ENCODE results near the gene MAGI2. TPM values are rescaled to one million over a fixed set of nuclear protein-coding genes. Genes with fewer than 3 reads are reported as not detected.

MAGI2 gene
- polyA plus RNA-seq, 3 donors from 2014 or later, result not detected

DNA sequence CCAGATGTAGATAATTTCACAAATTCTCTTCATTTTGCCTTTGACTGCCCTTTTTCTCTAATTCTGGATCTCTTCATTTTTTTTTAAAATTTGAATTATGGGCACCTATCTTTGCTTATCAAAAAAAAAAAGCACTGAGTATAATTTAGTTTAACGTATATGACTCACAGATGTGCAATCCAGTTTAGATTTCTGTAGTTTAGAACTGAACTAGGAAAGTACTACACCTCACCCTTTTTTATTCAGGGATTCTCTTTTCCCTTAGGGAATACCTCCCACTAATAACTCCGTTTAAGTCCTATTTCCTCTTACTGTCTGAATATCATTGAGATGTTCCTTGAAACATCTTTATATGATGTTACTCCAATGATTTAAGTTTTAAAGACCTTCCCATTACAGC is 665.0 kb downstream of the MAGI2 start:
- DNase-seq, result no peak
- no peak overlapping the region for H3K4me3 Mint-ChIP-seq

DNA sequence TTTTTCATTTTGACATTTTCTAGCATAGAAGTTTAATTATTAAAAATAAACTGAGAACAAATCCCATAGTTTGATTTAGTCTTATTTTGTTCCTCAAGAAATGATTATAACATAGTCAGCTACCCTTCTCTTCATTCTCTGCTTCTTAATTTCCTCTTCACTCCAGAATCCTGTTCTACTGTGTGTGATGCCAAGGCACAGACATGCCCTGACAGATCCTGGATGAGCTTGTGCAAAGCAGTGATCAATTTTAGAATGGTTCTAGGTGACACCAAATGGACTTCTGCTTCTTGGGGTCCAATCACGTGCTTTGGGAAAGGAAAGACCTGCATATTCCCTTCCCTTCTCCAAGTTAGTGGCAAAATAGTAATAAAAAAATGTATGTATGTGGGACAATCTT is 665.6 kb downstream of the MAGI2 start:
- no peak for DNase-seq
- Mint-ChIP-seq H3K9me3 (peaks cover 4 to 54% (median 16%) of the 10 kb centered on the region in 6 donors), H3K4me1 (no peaks in the 10 kb centered on the region), H3K27me3 (ENCODE audit: low read depth in 3 of 3) (no peaks in the 10 kb centered on the region), H3K36me3 (peaks cover 0 to 5% (median 0%) of the 10 kb centered on the region in 3 donors), H3K27ac (no peak overlapping the region), H3K4me3 (no peak overlapping the region)

More for the DNA sequence above, 665.0 kb downstream of the MAGI2 start:
- Mint-ChIP-seq H3K4me1 (no peaks in the 10 kb centered on the region), H3K27me3 (ENCODE audit: low read depth in 3 of 3) (no peaks in the 10 kb centered on the region), H3K36me3 (peaks cover 0 to 5% (median 0%) of the 10 kb centered on the region in 3 donors), H3K9me3 (peaks cover 4 to 54% (median 16%) of the 10 kb centered on the region in 6 donors), H3K27ac (no peak overlapping the region)

DNA sequence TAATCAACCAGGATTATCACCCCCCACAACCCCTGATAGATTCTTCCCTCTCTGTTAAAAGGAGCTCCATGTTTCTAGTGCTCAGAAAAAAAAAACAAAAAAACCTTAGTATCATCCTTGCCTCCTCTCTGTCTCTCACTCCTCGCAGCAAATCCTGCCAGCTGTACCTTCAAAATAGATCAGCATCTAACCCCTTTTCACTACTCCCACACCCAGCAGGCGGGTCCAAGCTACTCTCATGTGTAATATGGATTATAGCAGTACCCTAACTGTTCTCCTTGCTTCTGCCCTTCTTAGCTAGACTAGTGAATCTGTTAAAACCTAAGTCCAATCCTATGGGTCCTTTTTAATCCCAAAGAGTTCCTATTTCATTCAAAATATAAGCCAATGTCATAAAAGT is 667.4 kb downstream of the MAGI2 start:
- H3K4me3 Mint-ChIP-seq, result no peak overlapping the region
- H3K4me1 Mint-ChIP-seq, result no peaks in the 10 kb centered on the region
- no peaks in the 10 kb centered on the region for H3K27me3 Mint-ChIP-seq (ENCODE audit: low read depth in 3 of 3)
- peaks cover 4 to 55% (median 21%) of the 10 kb centered on the region in 6 donors for H3K9me3 Mint-ChIP-seq
- no peak overlapping the region for H3K27ac Mint-ChIP-seq
- DNase-seq, result no peak
- H3K36me3 Mint-ChIP-seq, result peaks cover 0 to 5% (median 0%) of the 10 kb centered on the region in 3 donors

DNA sequence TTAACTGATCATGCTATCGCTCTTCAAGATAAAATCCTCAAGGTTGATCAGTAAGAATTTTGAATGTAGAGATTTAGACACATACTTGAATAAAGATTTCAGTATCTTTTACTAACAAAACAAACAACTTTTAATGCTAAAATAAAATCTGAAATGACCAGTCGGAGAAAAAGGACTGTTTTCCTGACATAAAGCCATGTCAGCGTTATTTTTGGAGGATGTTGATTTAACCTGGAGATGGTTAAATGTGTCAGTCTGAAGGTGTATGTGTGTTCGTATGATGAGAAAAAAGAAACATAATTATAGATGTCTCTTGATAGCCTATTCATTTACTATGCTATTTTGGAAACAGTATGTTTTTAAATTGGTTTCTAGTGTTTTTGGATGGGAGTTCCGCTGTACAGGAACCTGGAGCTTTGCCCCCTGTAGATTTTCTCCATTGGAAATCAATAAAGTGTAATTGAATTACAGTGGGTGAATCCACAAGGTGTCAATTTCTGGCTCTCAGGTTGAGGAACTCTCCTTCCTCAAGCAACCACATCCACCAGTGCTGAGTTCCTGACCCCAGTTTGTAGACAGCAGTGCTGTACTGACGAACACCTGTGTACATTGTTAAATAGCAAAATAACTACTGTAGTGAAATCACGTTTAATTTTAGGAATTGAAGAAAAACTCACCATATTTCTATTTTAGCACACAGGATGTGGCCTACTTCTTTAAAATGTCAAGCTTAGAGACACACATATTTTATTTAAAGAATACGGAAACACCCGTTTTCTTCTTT is 670.1 kb downstream of the MAGI2 start:
- H3K36me3 Mint-ChIP-seq, result peaks cover 0 to 8% (median 0%) of the 10 kb centered on the region in 3 donors
- DNase-seq, result no peak
- H3K4me3 Mint-ChIP-seq, result no peak overlapping the region
- no peak overlapping the region for H3K27ac Mint-ChIP-seq
- peaks cover 2 to 51% (median 18%) of the 10 kb centered on the region in 6 donors for H3K9me3 Mint-ChIP-seq
- H3K27me3 Mint-ChIP-seq (ENCODE audit: low read depth in 3 of 3), result no peaks in the 10 kb centered on the region
- H3K4me1 Mint-ChIP-seq, result no peaks in the 10 kb centered on the region

DNA sequence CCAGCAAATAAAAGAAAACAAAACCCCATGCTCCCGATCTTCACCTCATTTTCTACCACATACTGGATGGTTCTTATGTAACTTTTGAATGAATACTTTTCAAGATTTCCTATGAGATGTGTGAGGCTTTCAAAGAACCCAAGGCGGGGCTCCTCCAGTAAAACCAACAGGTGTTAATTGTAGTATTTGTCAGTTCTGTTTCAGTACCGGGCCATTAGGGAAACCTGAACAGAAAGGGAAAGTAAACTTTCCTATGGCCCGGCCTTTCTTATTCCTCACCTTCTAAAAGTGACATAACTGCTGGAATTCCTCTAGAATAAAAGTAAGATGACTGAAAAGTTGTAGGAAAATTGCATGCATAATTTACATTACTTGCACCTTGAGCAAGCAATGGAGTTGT is 672.9 kb downstream of the MAGI2 start:
- Mint-ChIP-seq H3K27ac (no peak overlapping the region), H3K4me3 (no peak overlapping the region), H3K9me3 (peaks cover 2 to 48% (median 9%) of the 10 kb centered on the region in 6 donors), H3K27me3 (ENCODE audit: low read depth in 3 of 3) (no peaks in the 10 kb centered on the region), H3K36me3 (peaks cover 0 to 3% (median 0%) of the 10 kb centered on the region in 3 donors), H3K4me1 (no peaks in the 10 kb centered on the region)
- DNase-seq, result no peak

DNA sequence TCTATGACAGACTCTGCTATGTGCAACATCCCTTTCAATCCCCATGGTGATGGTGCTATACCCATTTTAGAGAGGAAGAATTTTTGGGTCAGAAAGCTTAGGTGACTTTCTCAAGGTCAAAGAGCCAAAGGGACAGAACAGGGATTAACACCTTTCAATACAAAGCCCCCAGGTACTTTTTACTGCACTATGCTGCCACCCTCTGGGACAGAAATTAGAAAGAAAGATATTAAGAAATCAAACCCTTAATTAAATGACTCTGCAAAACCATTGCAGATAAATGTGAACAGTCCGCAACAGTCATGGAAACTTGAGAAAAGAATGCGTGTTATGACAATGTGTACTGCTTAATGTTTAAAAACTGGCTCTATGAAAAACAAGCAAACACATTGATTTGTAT is 673.7 kb downstream of the MAGI2 start:
- no peaks in the 10 kb centered on the region for H3K4me1 Mint-ChIP-seq
- H3K9me3 Mint-ChIP-seq, result peaks cover 2 to 51% (median 9%) of the 10 kb centered on the region in 6 donors
- H3K4me3 Mint-ChIP-seq, result no peak overlapping the region
- H3K36me3 Mint-ChIP-seq, result peaks cover 0 to 3% (median 0%) of the 10 kb centered on the region in 3 donors
- no peak overlapping the region for H3K27ac Mint-ChIP-seq
- no peak for DNase-seq
- no peaks in the 10 kb centered on the region for H3K27me3 Mint-ChIP-seq (ENCODE audit: low read depth in 3 of 3)

DNA sequence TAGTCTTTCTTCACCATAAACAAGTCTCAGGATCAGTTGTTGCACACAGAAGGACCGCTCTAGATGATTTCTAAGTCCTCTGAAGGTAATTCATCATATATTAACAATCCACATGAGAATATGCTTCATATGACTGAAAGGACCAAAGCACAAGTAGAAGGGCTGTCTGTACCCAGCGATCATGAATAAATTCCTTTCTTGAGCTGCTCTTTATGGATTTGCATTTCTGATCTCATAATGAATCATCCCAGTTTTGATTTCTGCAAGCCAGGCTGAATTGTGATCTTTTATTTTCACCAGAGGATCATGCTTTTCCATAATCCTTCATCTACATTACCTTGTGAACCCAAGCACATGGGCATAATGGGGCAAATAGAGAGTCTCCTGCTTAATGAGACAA is 675.6 kb downstream of the MAGI2 start:
- Mint-ChIP-seq H3K9me3 (peaks cover 4 to 53% (median 10%) of the 10 kb centered on the region in 6 donors), H3K4me1 (no peaks in the 10 kb centered on the region), H3K4me3 (no peak overlapping the region), H3K27ac (no peak overlapping the region), H3K27me3 (ENCODE audit: low read depth in 3 of 3) (no peaks in the 10 kb centered on the region), H3K36me3 (peaks cover 0 to 3% (median 0%) of the 10 kb centered on the region in 3 donors)
- no peak for DNase-seq

DNA sequence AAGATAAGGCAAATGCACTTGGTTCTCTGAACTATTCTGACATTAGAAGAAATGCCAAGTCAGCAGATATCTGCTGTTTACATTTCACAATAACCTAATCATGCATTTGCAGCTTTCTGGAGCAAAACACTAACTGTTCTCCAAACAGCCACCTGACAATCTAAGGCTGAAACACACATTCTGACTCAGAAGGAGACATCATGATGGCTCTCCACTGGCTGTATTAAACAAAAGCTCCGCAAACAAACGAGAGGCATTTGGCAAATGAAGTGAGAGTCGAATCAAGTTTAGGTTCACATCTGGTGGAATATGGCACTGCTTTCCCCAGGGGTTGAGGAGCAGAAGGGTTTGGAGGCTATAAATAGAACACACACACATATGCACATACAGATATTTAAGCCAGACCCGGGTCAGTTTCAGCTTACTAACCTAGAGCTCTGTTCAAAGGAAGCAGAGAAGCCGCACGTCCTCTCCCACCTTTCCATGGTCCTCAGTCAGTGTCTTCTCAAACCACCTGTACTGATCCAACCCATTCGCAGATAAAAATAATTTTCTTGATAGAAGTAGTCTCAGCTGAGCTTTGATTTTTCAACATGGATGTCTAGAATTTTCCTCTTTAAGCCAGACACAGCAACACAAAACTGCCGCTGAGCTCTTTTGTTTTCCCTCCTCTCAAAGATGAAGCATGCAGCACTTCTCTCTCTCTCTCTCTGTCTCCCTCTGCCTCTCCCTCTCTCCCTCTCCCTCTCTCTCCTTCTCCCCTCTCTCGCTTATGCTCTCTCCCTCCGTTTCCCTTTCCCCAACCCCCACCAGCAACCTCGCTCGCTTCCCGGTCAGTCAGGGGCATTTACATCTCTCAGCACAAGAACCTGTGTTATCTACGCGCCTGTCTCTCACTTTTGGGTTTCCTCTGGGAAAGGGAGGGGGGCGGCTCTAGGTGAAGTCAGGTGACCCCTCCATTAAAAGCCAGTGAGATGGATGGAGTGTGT is 682.8 kb downstream of the MAGI2 start:
- no peak for DNase-seq
- Mint-ChIP-seq H3K36me3 (no peaks in the 10 kb centered on the region), H3K27ac (no peak overlapping the region), H3K4me3 (no peak overlapping the region), H3K4me1 (no peaks in the 10 kb centered on the region), H3K9me3 (peaks cover 2 to 25% (median 10%) of the 10 kb centered on the region in 6 donors), H3K27me3 (ENCODE audit: low read depth in 3 of 3) (peaks cover 0 to 2% (median 0%) of the 10 kb centered on the region in 3 donors)

DNA sequence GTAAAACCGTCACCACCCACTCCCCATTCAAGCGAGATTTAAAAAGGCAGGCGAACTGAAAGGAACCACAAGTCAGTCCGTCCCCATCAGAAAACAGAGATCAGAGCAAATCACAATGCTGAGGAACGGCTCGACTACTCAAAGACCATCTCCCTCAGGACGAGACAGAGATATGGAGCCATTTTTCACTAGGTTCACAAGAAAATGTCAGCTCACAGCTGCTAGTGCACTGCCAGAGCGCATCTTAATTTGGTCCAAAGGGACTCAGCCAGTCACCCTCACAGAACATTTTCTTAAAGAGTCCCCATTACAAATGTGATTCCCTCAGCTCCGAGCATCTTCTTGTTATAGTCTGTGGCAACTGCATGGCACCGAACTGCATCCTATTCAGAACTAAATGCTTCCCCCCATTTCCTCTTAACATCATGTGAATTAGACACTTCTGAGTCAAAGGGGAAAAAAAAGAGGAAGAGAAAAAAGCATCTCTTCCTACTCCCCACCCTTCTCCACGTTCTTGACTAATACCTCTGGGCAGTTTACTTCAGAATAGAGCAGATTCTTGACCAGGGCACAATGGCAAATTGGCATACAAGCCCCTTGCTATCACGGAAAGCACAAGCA is 683.9 kb downstream of the MAGI2 start:
- Mint-ChIP-seq H3K27ac (no peak overlapping the region), H3K4me3 (no peak overlapping the region), H3K9me3 (peaks cover under 1 to 31% (median 12%) of the 10 kb centered on the region in 6 donors), H3K36me3 (no peaks in the 10 kb centered on the region), H3K4me1 (no peaks in the 10 kb centered on the region), H3K27me3 (ENCODE audit: low read depth in 3 of 3) (peaks cover 0 to 4% (median 0%) of the 10 kb centered on the region in 3 donors)
- DNase-seq, result no peak

DNA sequence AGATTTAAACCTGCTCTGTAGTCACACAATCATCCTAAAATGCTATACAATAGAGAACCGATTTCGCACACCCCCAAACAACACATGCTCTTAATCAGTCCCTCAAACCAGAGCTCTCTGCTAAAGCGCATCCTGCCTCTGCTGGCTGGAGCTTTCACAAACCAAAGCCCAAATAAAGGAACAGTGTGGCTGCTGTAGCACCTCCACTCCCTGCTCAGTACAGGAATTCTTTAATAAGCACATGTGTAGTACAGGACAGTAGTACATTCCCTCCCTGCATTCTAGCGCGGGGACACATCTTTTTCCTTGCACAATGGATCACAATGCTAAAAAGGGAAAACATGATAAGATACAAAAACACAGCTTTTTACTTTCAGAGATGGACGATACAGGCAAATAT is 684.6 kb downstream of the MAGI2 start:
- Mint-ChIP-seq H3K4me1 (no peaks in the 10 kb centered on the region), H3K9me3 (peaks cover 3 to 34% (median 12%) of the 10 kb centered on the region in 6 donors), H3K36me3 (no peaks in the 10 kb centered on the region), H3K4me3 (no peak overlapping the region), H3K27me3 (ENCODE audit: low read depth in 3 of 3) (peaks cover 0 to 4% (median 0%) of the 10 kb centered on the region in 3 donors), H3K27ac (no peak overlapping the region)
- no peak for DNase-seq

DNA sequence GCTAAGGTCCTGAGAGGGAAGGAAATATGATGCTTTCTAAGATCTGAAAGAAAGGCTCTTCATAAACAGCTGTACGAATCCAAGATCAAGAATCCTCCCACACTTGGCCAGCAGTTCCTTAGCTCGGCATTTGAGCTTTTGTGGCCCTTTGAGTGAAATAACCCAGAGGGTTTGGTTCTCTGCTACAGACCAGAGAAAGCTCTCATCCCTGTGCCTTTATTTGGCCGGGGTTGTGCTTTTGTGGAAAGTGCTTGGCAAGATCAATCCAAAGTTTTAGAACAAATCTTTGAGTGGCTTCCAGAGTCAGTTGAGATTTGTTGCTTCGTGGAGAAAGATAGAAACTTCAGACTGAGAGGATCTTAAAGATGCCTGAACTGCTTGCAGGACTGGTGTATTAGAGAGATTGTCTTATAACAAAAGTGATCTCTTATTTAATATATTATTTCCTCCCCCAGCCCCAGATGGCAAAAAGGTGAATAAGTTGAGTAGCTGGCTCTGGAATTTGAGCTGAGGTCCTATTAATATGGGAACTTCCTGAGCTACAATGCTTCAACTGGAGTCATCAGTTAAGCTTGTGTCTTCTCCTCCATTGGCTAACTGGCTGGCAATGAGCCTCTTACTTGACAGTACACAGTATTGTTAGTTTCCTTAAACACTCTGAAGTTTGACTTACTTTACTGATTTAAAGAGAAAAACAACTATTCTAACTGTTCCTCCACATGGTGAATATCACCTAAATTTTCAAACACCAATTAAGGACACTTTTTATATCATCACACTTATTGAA is 687.3 kb downstream of the MAGI2 start:
- Mint-ChIP-seq H3K4me1 (no peaks in the 10 kb centered on the region), H3K27ac (no peak overlapping the region), H3K4me3 (no peak overlapping the region), H3K27me3 (ENCODE audit: low read depth in 3 of 3) (peaks cover 0 to 3% (median 0%) of the 10 kb centered on the region in 3 donors), H3K36me3 (no peaks in the 10 kb centered on the region), H3K9me3 (peaks cover 3 to 17% (median 7%) of the 10 kb centered on the region in 6 donors)
- no peak for DNase-seq

DNA sequence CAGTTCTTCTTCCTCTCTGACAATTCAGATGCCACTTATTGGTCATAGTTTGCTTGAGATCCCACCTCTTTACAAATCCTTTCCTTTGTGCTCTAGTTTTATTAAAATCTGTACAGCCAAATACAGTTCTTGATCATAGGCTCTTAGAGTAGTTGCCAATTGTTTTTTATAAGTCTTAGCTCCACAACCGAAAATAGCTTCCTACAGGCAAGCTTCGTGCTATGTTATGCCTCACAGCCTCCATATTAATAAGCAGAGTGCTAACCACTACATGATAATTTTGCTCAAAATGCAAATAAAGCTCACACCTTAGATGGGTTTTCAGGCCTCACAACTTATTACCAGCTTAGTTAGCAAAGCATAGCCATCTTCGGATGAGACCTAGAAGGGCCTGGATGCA is 688.9 kb downstream of the MAGI2 start:
- no peak for DNase-seq
- Mint-ChIP-seq H3K27ac (no peak overlapping the region), H3K9me3 (peaks cover 3 to 12% (median 7%) of the 10 kb centered on the region in 6 donors), H3K4me3 (no peak overlapping the region), H3K27me3 (ENCODE audit: low read depth in 3 of 3) (peaks cover 0 to 5% (median 0%) of the 10 kb centered on the region in 3 donors), H3K4me1 (no peaks in the 10 kb centered on the region), H3K36me3 (no peaks in the 10 kb centered on the region)

DNA sequence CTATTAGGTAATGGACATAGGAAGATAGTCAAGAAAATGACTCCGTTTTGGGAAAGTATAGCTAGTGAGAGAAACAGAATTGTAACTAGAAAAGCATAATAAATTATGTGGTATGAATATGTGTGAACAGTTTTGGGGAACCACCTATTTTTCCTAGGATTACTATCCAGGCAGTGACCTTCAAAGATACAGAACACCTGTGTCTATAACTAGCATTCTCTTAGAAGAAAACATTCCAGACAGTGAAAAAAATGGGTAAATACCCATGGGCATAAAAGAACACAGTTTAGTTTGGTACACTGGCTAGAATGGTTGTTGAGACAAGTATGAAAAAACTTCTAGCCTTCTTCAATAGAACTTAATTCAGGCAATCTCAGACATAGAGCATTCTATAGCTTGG is 690.8 kb downstream of the MAGI2 start:
- Mint-ChIP-seq H3K36me3 (peaks cover 0 to 3% (median 0%) of the 10 kb centered on the region in 3 donors), H3K9me3 (peaks cover 3 to 20% (median 10%) of the 10 kb centered on the region in 6 donors)

More for the DNA sequence above, 690.8 kb downstream of the MAGI2 start:
- no peak overlapping the region for H3K27ac Mint-ChIP-seq
- DNase-seq, result no peak
- H3K4me1 Mint-ChIP-seq, result no peaks in the 10 kb centered on the region
- H3K27me3 Mint-ChIP-seq (ENCODE audit: low read depth in 3 of 3), result peaks cover 0 to 5% (median 0%) of the 10 kb centered on the region in 3 donors
- H3K4me3 Mint-ChIP-seq, result no peak overlapping the region

Measured in immature natural killer cell (primary cell).